K562 (cell line): Measurements from ENCODE around the gene CCDC186. TPM values are rescaled to one million over a fixed set of nuclear protein-coding genes. Genes with fewer than 3 reads are reported as not detected.

Experiments
- CREB3L1 ChIP-seq: fragments of 450-650 bp; IDR thresholded peaks from 2 replicates; pipeline ENCODE4 v1.6.1; 2014; ENCODE audit warnings: low read depth, mild to moderate bottlenecking, moderate library complexity, borderline replicate concordance
- E2F6 ChIP-seq, 2 experiments: IDR thresholded peaks; 2 replicates each; pipeline ENCODE4 v1.6.1; 2011; ENCODE audit warnings: borderline replicate concordance in 1 of 2, control low read depth in 1 of 2, low read depth in 1 of 2, low read length in 1 of 2, mild to moderate bottlenecking in 1 of 2, mixed read lengths in 1 of 2, moderate library complexity in 1 of 2; ENCODE audit not compliant: insufficient read depth in 1 of 2, insufficient read length in 1 of 2, poor library complexity in 1 of 2, severe bottlenecking in 1 of 2; ENCODE audit errors: extremely low read depth in 1 of 2
- ELF2 ChIP-seq: fragments of 250-450 bp; sonication (Bioruptor Pico); IDR thresholded peaks from 2 replicates; pipeline ENCODE4 v1.5.0; 2021; ENCODE audit warnings: mild to moderate bottlenecking
- HDGF ChIP-seq: fragments of 450-650 bp; IDR thresholded peaks from 2 replicates; pipeline ENCODE4 v1.6.1; 2016
- HINFP ChIP-seq: fragments of 450-650 bp; conservative IDR thresholded peaks from 2 replicates; pipeline ENCODE4 v1.6.1; 2016; ENCODE audit warnings: missing genetic modification characterization, low read depth, mild to moderate bottlenecking, control low read depth, missing compliant biosample characterization
- HMG20A ChIP-seq: fragments of 450-650 bp; formaldehyde crosslinking; conservative IDR thresholded peaks from 2 replicates; pipeline ENCODE4 v1.4.0; 2020; ENCODE audit warnings: mild to moderate bottlenecking, mixed read lengths
- JUND ChIP-seq, 2 experiments: IDR thresholded peaks; 2 replicates in 1 of 2; 3 replicates in 1 of 2; pipeline ENCODE4 v1.6.1; 2011; ENCODE audit warnings: borderline replicate concordance in 2 of 2, low read depth in 2 of 2, low read length in 2 of 2, improper control_type of control experiment in 1 of 2, missing biosample characterization in 1 of 2, missing genetic modification characterization in 1 of 2, missing genetic modification reagents in 1 of 2
- MEIS2 ChIP-seq: fragments of 450-650 bp; IDR thresholded peaks from 2 replicates; pipeline ENCODE4 v1.6.1; 2014; ENCODE audit warnings: mild to moderate bottlenecking; ENCODE audit not compliant: partially characterized antibody
- MNT ChIP-seq, 2 experiments: fragments of 450-650 bp; conservative IDR thresholded peaks; 2 replicates each; pipeline ENCODE4 v1.6.1; 2017; ENCODE audit warnings: mild to moderate bottlenecking in 2 of 2, moderate library complexity in 2 of 2
- POLR2B ChIP-seq: fragments of 450-650 bp; IDR thresholded peaks from 2 replicates; pipeline ENCODE4 v1.6.1; 2018; ENCODE audit warnings: low read depth; ENCODE audit not compliant: partially characterized antibody
- POLR2G ChIP-seq: fragments of 200-400 bp; formaldehyde crosslinking; IDR thresholded peaks from 2 replicates; pipeline ENCODE4 v1.6.1; 2017; ENCODE audit warnings: low read depth, mild to moderate bottlenecking, antibody characterized with exemption, low read length, moderate library complexity
- SAFB ChIP-seq: fragments of 200-400 bp; formaldehyde crosslinking; IDR thresholded peaks from 2 replicates; pipeline ENCODE4 v1.6.1; 2017; ENCODE audit warnings: low read depth, low read length, borderline replicate concordance
- SUPT5H ChIP-seq: fragments of 450-650 bp; IDR thresholded peaks from 2 replicates; pipeline ENCODE4 v1.6.1; 2016
- TAF9B ChIP-seq: fragments of 450-650 bp; IDR thresholded peaks from 2 replicates; pipeline ENCODE4 v1.6.1; 2018; ENCODE audit warnings: mild to moderate bottlenecking; ENCODE audit not compliant: partially characterized antibody
- ZBTB12 ChIP-seq: fragments of 250-450 bp; sonication (Bioruptor Pico); IDR thresholded peaks from 2 replicates; pipeline ENCODE4 v1.4.0; 2020
- ZEB2 ChIP-seq: fragments of 450-650 bp; IDR thresholded peaks from 2 replicates; pipeline ENCODE4 v1.6.1; 2016
- ZKSCAN3 ChIP-seq: fragments of 250-450 bp; sonication (Bioruptor Pico); IDR thresholded peaks from 2 replicates; pipeline ENCODE4 v1.4.0; 2020
- ZKSCAN8 ChIP-seq: fragments of 200-800 bp; sonication (Bioruptor generic); IDR thresholded peaks from 2 replicates; pipeline ENCODE4 v1.6.1; 2016; ENCODE audit warnings: missing genetic modification characterization, missing compliant biosample characterization
- ZNF174 ChIP-seq: fragments of 250-450 bp; sonication (Bioruptor Pico); IDR thresholded peaks from 2 replicates; pipeline ENCODE4 v1.4.0; 2020; ENCODE audit warnings: mild to moderate bottlenecking
- ZNF316 ChIP-seq: fragments of 450-650 bp; IDR thresholded peaks from 2 replicates; pipeline ENCODE4 v1.6.1; 2016
- ZNF766 ChIP-seq: fragments of 200-800 bp; sonication (Bioruptor generic); conservative IDR thresholded peaks from 2 replicates; pipeline ENCODE4 v1.6.1; 2016; ENCODE audit warnings: missing genetic modification characterization, missing compliant biosample characterization
- polyA plus RNA-seq, 8 experiments: library from polyadenylated mRNA; depleted of rRNA in 4 of 8; stranded (reverse) in 5 of 8; unstranded in 3 of 8; fragments of >200 nt; fragmentation: Nextera tagmentation in 2 of 8; fragmentation: Illumina TruSeq in 1 of 8; extraction: Ambion mirVana in 2 of 8; extraction: Trizol in 1 of 8; gene quantifications; 2 replicates each; pipeline versions ENCODE4 v1.2.1 to v1.2.3, GENCODE V29; 2011 to 2014; ENCODE audit warnings: inconsistent platforms in 1 of 8, missing spikeins in 1 of 8
- total RNA-seq, 7 experiments: library from RNA; depleted of rRNA in 6 of 7; stranded (reverse); fragments of >200 nt in 6 of 7; fragmentation: Illumina TruSeq in 2 of 7; extraction: Trizol in 2 of 7; gene quantifications; 2 replicates each; pipeline versions ENCODE4 v1.2.1 to v1.2.3, GENCODE V29; 2011 to 2021; ENCODE audit warnings: low replicate concordance in 1 of 7

Gene CCDC186
- total and polyA plus RNA-seq, 9 of the 15 experiments (the other 6 are each of a cell fraction or from before 2014, with no cell fraction given), result 2.0 to 7.5 (median 4.7) TPM

GRCh38 chr10:114173921-114174694 lies at the start of gene CCDC186 (continued):
- TF ChIP-seq ZNF766 (CRISPR knock-in tag), result no peak
- peak; percentile 66 for TF ChIP-seq ZNF316
- no peak for TF ChIP-seq HDGF
- no peak for TF ChIP-seq SAFB
- peak; percentile 36 to 57; a peak in 2 of 4 replicates for TF ChIP-seq MNT (conservative IDR thresholded peaks at IDR 0.05)
- TF ChIP-seq ZNF174 (CRISPR knock-in tag), result no peak
- peak; percentile 93 for TF ChIP-seq CREB3L1
- TF ChIP-seq HINFP (tag), result no peak
- TF ChIP-seq HMG20A, result no peak
- peak; percentile 94 for TF ChIP-seq ZEB2
- no peak for TF ChIP-seq ZBTB12 (CRISPR knock-in tag)
- peak; percentile 95 for TF ChIP-seq POLR2G
- TF ChIP-seq MEIS2, result peak; percentile 43
- TF ChIP-seq SUPT5H, result peak; percentile 80
- peak; percentile 68 for TF ChIP-seq POLR2B
- TF ChIP-seq E2F6 (IDR thresholded peaks at IDR 0.05; ENCODE audit: borderline replicate concordance in 1 of 2, extremely low read depth in 1 of 2, insufficient read depth in 1 of 2, insufficient read length in 1 of 2, low read depth in 1 of 2, low read length in 1 of 2, poor library complexity in 1 of 2, severe bottlenecking in 1 of 2), result peak in 1 of 2 experiments; percentile 19
- TF ChIP-seq ELF2, result no peak
- peak; percentile 75 for TF ChIP-seq TAF9B
- TF ChIP-seq JUND (IDR thresholded peaks at IDR 0.05; ENCODE audit: borderline replicate concordance, low read depth, low read length), result 0 out of 2 replicates have a peak, but pooled peaks have one; percentile 9
- TF ChIP-seq JUND (tag; IDR thresholded peaks at IDR 0.05; ENCODE audit: borderline replicate concordance, low read depth, low read length), result no peak
- TF ChIP-seq ZKSCAN8 (CRISPR knock-in tag), result no peak
- no peak for TF ChIP-seq ZKSCAN3 (CRISPR knock-in tag)
